Skeletal muscle tissue (tissue), 4 donors: ENCODE data around the gene ZNF189. TPM values are rescaled to one million over a fixed set of nuclear protein-coding genes. Genes with fewer than 3 reads are reported as not detected.

ENCODE experiments used
- H3K27ac ChIP-seq: one replicate; pipeline ENCODE4 v1.7.0; 2013; ENCODE audit warnings: mild to moderate bottlenecking, low read depth, low read length, inconsistent platforms
- H3K27me3 ChIP-seq, 3 donors: one replicate each; pipeline ENCODE4 v1.7.0; 2013; ENCODE audit warnings: low read length in 3 of 3; ENCODE audit not compliant: control insufficient read depth in 3 of 3, insufficient read depth in 3 of 3
- H3K36me3 ChIP-seq, 3 donors: one replicate each; pipeline ENCODE4 v1.7.0; 2013; ENCODE audit warnings: low read length in 3 of 3; ENCODE audit not compliant: control insufficient read depth in 3 of 3, insufficient read depth in 3 of 3
- H3K4me1 ChIP-seq, 3 donors: one replicate each; pipeline ENCODE4 v1.7.0; 2013; ENCODE audit warnings: low read length in 3 of 3, mild to moderate bottlenecking in 3 of 3; ENCODE audit not compliant: control insufficient read depth in 3 of 3, insufficient read depth in 3 of 3
- H3K4me3 ChIP-seq, 3 donors: one replicate each; pipeline ENCODE4 v1.7.0; 2013; ENCODE audit warnings: low read length in 3 of 3
- H3K9ac ChIP-seq, 3 donors: one replicate each; pipeline ENCODE4 v1.7.0; 2013; ENCODE audit warnings: low read length in 3 of 3, mild to moderate bottlenecking in 3 of 3, moderate library complexity in 2 of 3, low read depth in 1 of 3
- H3K9me3 ChIP-seq, 3 donors: one replicate each; pipeline ENCODE4 v1.7.0; 2013; ENCODE audit warnings: low read length in 3 of 3; ENCODE audit not compliant: control insufficient read depth in 3 of 3
- total RNA-seq: library from RNA; depleted of rRNA; stranded (reverse); fragments of >200 nt; gene quantifications from one replicate; pipeline ENCODE4 v1.2.3, GENCODE V29; 2014
- donor health status: Osteomylitis.

Gene ZNF189
- total RNA-seq, 1 donor from 2014 or later, result 28.7 TPM

DNA sequence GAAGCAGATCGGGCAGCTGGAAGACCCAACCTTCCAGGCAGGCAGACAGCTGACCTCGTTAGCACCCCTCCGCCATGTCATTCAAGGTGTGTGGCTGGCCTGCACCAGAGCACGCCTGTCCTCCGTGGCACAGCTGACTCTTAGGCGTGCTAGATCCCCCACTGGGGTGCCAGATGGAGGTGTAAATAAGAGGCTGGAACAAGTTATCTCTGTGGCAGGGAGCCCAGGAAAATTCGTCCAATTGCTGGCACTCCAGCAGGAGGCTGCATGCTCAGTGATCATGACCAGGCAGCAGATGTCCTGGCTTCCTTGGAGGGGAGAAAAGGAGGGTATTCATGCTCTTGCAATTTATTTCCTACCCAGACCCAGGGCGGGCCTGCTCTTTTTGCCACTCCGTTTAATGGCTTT is 44.7 kb downstream of the ZNF189 start:
- no peaks in the 10 kb centered on the region for H3K9me3 ChIP-seq
- H3K9ac ChIP-seq, result no peak overlapping the region
- no peak overlapping the region for H3K27ac ChIP-seq
- peaks cover 0 to 10% (median 3%) of the 10 kb centered on the region in 3 donors for H3K4me1 ChIP-seq
- no peaks in the 10 kb centered on the region for H3K36me3 ChIP-seq
- no peaks in the 10 kb centered on the region for H3K27me3 ChIP-seq
- no peak overlapping the region for H3K4me3 ChIP-seq

DNA sequence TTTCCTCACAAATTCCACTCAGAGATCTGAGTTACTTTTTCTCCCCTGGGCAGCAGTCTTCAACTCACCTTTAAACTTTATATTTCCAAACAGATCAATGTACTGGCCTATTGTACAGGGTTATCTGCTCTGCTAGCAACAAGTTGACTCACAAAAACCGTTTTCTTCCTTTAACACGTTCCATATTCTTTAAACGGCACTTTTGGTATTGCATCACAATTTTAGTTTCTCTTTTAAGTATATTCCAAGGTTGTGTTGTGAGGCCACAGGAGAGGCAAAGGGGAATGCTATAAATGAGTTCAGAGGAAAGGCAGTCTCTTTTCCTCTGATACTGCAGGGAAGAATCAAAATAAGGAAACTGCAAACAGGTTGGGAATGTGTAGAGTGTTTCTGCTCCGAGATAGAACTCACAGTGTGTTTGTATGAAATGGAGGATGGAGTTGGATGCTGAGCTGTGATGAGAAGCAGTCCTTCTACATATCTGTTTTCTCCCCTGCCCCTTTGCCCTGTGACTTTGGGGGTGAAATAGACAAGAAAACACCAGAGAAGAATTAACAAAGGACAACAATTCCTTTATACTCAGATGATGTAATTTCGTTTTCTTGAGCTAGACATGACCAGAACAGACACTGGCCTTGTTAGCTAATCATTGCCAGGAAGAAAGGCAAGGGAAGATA is 46.8 kb downstream of the ZNF189 start:
- Histone ChIP-seq H3K36me3 (no peaks in the 10 kb centered on the region), H3K4me1 (peaks cover 0 to 10% (median 6%) of the 10 kb centered on the region in 3 donors), H3K9ac (no peak overlapping the region), H3K27me3 (peaks cover 0 to 5% (median 0%) of the 10 kb centered on the region in 3 donors), H3K4me3 (no peak overlapping the region), H3K9me3 (no peaks in the 10 kb centered on the region), H3K27ac (no peak overlapping the region)

DNA sequence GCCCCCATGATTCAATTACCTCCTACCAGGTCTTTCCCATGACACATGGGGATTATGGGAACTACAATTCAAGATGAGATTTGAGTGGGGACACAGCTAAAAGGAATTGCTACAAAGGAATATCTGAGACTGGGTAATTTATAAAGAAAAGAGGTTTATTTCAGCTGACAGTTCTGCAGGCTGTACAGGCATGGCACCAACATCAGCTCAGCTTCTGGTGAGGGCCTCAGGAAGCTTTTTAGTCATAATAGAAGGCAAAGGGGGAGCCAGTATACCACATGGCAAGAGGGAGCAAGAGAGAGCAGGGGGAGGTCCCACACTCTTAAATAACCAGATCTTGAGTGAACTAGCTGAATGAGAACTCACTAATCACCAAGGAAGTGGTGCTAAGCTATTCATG is 48.1 kb downstream of the ZNF189 start:
- Histone ChIP-seq H3K27ac (no peak overlapping the region), H3K4me1 (peaks cover 0 to 10% (median 6%) of the 10 kb centered on the region in 3 donors), H3K9me3 (no peaks in the 10 kb centered on the region), H3K27me3 (peaks cover 0 to 5% (median 0%) of the 10 kb centered on the region in 3 donors), H3K9ac (no peak overlapping the region), H3K4me3 (no peak overlapping the region), H3K36me3 (no peaks in the 10 kb centered on the region)

DNA sequence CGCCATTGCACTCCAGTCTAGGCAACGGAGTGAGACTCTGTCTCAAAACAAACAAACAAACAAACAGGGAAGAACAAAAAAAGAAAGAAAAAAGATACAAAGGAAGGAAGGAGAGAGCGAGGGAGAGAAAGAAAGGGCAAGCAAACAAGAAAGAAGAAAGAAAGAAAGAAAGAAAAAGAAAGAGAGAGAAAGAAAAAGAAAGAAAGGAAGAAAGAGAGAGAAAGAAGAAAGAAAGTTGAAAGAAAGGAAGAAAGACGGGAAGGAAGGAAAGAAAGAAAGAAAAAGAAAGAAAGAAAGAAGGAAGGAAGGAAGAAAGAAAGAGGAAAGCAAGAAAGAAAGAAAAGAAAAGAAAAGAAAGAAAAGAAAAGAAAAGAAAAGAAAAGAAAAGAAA is 50.0 kb downstream of the ZNF189 start:
- Histone ChIP-seq H3K9me3 (no peaks in the 10 kb centered on the region), H3K36me3 (no peaks in the 10 kb centered on the region), H3K4me1 (peaks cover 0 to 3% (median 2%) of the 10 kb centered on the region in 3 donors), H3K4me3 (peak overlapping the region in 1 of 3 donors; percentile 81), H3K27ac (no peak overlapping the region), H3K27me3 (peaks cover 0 to 5% (median 0%) of the 10 kb centered on the region in 3 donors), H3K9ac (peak overlapping the region in 1 of 3 donors; percentile 81)

DNA sequence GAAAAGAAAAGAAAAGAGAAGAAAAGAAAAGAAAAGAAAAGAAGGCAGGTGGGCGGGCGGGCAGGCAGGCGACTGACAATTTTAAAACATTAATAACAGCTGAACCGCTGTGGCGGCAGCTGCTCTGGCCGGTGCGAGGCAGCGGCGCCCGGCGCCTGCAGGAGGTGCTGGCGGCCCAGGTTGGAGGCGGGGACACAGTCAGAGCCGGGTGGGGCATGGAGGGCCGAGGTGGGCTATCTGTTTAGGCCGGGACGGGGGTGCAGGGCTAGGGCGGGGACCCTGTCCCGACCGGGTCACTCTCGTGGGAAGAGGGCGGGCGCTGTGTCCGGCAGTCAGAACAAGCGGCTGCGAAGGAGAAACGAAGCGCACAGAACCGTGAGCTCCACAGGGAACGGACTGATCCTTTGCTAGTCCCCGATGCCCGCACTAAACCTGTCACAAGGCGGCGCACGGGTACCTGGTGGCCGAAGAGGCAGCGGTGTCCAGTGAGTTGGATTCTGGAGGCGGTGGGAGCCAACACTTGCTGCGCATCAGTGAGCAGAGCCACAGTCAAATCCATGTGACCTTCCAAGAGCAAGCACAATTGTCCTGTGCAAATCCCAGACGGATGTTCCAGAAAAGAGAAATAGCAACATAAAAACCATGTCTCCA is 50.5 kb downstream of the ZNF189 start:
- H3K36me3 ChIP-seq, result no peaks in the 10 kb centered on the region
- peaks cover 0 to 5% (median 0%) of the 10 kb centered on the region in 3 donors for H3K27me3 ChIP-seq
- peaks cover 0 to 3% (median 0%) of the 10 kb centered on the region in 3 donors for H3K4me1 ChIP-seq
- no peaks in the 10 kb centered on the region for H3K9me3 ChIP-seq
- H3K27ac ChIP-seq, result no peak overlapping the region
- H3K4me3 ChIP-seq, result peak overlapping the region; percentile 59 to 81 (median 81)
- H3K9ac ChIP-seq, result peak overlapping the region; percentile 57 to 81 (median 59)

DNA sequence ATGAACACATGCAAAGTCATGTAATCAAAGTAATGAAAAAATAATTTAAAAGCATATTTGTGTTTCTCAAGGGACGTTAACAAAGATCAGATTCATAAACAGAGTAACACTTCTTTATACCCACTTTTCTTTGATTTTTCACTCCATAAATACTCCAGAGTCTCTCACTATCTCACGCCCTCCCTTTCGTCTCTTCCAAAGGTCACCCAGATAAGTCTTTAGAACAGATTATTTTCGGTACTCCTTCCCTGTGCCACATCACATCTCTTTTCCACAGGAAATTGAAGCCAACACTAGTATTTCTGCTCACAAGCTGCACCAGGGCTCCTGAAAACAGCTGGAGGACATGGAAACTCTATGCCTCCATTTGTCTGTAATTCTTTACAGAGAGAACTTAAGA is 52.3 kb downstream of the ZNF189 start:
- H3K9ac ChIP-seq, result no peak overlapping the region
- no peak overlapping the region for H3K4me3 ChIP-seq
- no peaks in the 10 kb centered on the region for H3K36me3 ChIP-seq
- H3K27ac ChIP-seq, result no peak overlapping the region
- no peaks in the 10 kb centered on the region for H3K9me3 ChIP-seq
- H3K4me1 ChIP-seq, result peaks cover 0 to 3% (median 0%) of the 10 kb centered on the region in 3 donors
- peaks cover 0 to 5% (median 0%) of the 10 kb centered on the region in 3 donors for H3K27me3 ChIP-seq

DNA sequence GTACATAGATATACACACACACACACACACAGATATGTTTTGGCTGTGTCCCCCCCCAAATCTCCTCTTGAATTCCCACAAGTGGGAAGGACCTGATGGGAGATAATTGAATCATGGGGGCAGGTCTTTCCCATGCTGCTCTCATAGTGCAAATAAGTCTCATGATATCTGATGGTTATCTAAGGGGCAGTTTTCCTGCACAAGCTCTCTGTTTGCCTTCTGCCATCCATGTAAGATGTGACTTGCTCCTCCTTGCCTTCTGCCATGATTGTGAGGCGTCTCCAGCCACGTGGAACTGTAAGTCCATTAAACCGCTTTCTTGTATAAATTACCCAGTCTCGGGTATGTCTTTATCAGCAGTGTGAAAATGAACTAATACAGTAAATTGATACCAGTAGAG is 52.8 kb downstream of the ZNF189 start:
- H3K4me1 ChIP-seq, result peaks cover 0 to 3% (median 0%) of the 10 kb centered on the region in 3 donors
- H3K36me3 ChIP-seq, result no peaks in the 10 kb centered on the region
- no peaks in the 10 kb centered on the region for H3K9me3 ChIP-seq
- H3K27me3 ChIP-seq, result peaks cover 0 to 5% (median 0%) of the 10 kb centered on the region in 3 donors
- H3K9ac ChIP-seq, result no peak overlapping the region
- no peak overlapping the region for H3K4me3 ChIP-seq
- no peak overlapping the region for H3K27ac ChIP-seq

DNA sequence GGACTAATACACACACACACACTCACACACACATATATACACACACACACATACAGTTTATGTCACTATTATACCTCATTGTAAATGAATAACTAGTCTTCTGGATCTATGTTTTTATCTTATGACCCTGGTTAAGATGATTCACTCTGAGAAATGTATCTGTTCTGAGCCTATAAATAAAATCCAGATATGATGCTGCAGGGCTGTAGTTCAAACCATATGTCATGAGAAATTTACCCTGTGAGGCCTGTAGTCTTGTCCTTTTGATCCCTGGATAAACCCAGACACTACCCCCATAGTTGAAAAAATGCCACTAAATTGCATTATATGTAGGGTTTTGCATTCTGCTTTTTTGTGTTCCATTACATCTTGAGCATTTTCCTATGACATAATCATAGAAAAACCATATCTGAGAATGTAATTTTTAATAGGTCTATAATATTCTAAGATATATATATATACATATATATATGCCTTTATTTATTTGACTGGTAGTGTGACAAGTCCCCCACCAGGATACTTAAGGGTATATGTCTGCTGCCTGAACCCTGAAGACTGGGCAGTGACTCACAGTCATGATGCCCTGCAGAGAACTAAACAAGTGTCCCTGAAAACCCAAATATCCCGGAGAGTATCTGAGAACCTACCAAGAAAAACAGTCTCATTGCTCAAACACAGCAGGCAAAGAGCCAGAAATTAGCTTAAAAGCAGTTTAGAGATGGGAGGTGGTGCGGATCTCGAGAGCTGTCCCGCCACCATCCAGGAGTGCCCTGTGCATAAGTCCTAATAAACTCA is 55.3 kb downstream of the ZNF189 start:
- Histone ChIP-seq H3K9me3 (no peaks in the 10 kb centered on the region), H3K9ac (no peak overlapping the region), H3K27ac (no peak overlapping the region), H3K4me1 (peaks cover 0 to 3% (median 0%) of the 10 kb centered on the region in 3 donors), H3K27me3 (peaks cover 0 to 5% (median 0%) of the 10 kb centered on the region in 3 donors), H3K4me3 (no peak overlapping the region), H3K36me3 (no peaks in the 10 kb centered on the region)

DNA sequence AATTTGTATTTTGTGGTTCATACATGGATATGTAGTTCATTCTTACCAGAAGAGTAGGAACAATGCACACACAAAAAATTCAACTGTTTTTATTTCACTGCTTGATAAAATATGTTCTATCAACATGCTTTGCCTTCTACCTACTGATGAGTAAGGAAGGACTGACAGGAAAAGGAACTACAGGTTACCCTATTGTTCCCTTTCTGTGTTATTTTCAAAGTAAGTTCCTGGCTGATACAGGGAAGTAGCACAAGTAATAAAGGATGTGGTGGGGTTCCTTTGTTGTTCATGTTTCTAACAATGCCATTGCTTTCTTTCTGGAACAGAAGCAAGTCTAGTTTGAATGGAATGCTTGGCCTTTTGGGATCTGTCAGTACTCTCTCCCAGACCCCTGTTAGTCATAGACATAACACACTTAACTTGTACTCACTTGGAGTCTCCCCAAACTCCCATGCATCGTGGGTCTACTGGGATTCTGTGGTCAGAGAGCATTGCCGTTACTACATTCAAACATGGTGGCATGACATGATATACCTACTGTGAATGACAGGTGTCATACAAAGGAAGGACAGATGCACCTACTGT is 57.1 kb downstream of the ZNF189 start:
- no peak overlapping the region for H3K4me3 ChIP-seq
- H3K27me3 ChIP-seq, result no peaks in the 10 kb centered on the region

More for the DNA sequence above, 57.1 kb downstream of the ZNF189 start:
- Histone ChIP-seq H3K27ac (no peak overlapping the region), H3K36me3 (no peaks in the 10 kb centered on the region), H3K4me1 (no peaks in the 10 kb centered on the region), H3K9ac (no peak overlapping the region), H3K9me3 (no peaks in the 10 kb centered on the region)
